HepG2 (cell line): ENCODE data around the gene TSNAXIP1. TPM values are rescaled to one million over a fixed set of nuclear protein-coding genes. Genes with fewer than 3 reads are reported as not detected.

Experiments used
- EED ChIP-seq: sonication (generic); formaldehyde crosslinking; IDR thresholded peaks from 2 replicates; pipeline ENCODE4 v1.5.0; 2020; ENCODE audit warnings: mild to moderate bottlenecking, missing genetic modification reagents
- ELF1 ChIP-seq: sonication (generic); formaldehyde crosslinking; IDR thresholded peaks from 2 replicates; pipeline ENCODE4 v1.4.0; 2020; ENCODE audit warnings: missing genetic modification reagents
- IKZF1 ChIP-seq: fragments of 450-650 bp; IDR thresholded peaks from 2 replicates; pipeline ENCODE4 v1.7.1; 2016
- NCOA2 ChIP-seq: sonication (generic); formaldehyde crosslinking; IDR thresholded peaks from 2 replicates; pipeline ENCODE4 v1.8.0; 2022; ENCODE audit warnings: inconsistent platforms
- NFATC3 ChIP-seq: sonication (generic); formaldehyde crosslinking; IDR thresholded peaks from 2 replicates; pipeline ENCODE4 v1.5.1; 2020; ENCODE audit warnings: mild to moderate bottlenecking, missing genetic modification reagents
- NR3C1 ChIP-seq: sonication (generic); formaldehyde crosslinking; IDR thresholded peaks from 2 replicates; pipeline ENCODE4 v1.4.0; 2020; ENCODE audit warnings: missing genetic modification reagents
- SNRNP70 ChIP-seq: fragments of 200-400 bp; formaldehyde crosslinking; IDR thresholded peaks from 2 replicates; pipeline ENCODE4 v1.6.1; 2017; ENCODE audit warnings: mild to moderate bottlenecking, low read depth, low read length, moderate library complexity
- SSRP1 ChIP-seq: IDR thresholded peaks from 2 replicates; pipeline ENCODE4 v1.6.1; 2016; ENCODE audit warnings: control low read depth
- YEATS2 ChIP-seq: sonication (generic); formaldehyde crosslinking; IDR thresholded peaks from 2 replicates; pipeline ENCODE4 v1.4.0; 2020; ENCODE audit warnings: missing genetic modification reagents, borderline replicate concordance
- YEATS4 ChIP-seq: sonication (generic); formaldehyde crosslinking; IDR thresholded peaks from 2 replicates; pipeline ENCODE4 v1.4.0; 2020; ENCODE audit warnings: missing genetic modification reagents, borderline replicate concordance
- ZNF547 ChIP-seq: sonication (generic); formaldehyde crosslinking; IDR thresholded peaks from 2 replicates; pipeline ENCODE4 v1.5.1; 2020; ENCODE audit warnings: mild to moderate bottlenecking, missing genetic modification reagents
- ZNF556 ChIP-seq: sonication (generic); formaldehyde crosslinking; IDR thresholded peaks from 2 replicates; pipeline ENCODE4 v1.4.0; 2020; ENCODE audit warnings: mild to moderate bottlenecking, missing genetic modification reagents, borderline replicate concordance
- polyA plus RNA-seq, 8 experiments: library from polyadenylated mRNA; depleted of rRNA in 3 of 8; stranded (reverse) in 7 of 8; unstranded in 1 of 8; fragments of >200 nt; fragmentation: Illumina TruSeq in 4 of 8; extraction: Trizol in 4 of 8; gene quantifications; 2 replicates each; pipeline versions ENCODE4 v1.2.1 to v1.2.3, GENCODE V29; 2011 to 2016; ENCODE audit warnings: low read depth in 4 of 8, missing spikeins in 1 of 8, mixed read lengths in 1 of 8; ENCODE audit not compliant: insufficient read depth in 1 of 8
- total RNA-seq, 5 experiments: library from RNA; depleted of rRNA; stranded (reverse); fragments of >200 nt; fragmentation: Illumina TruSeq; extraction: Trizol; gene quantifications; 2 replicates each; pipeline ENCODE4 v1.2.3, GENCODE V29; 2016; ENCODE audit warnings: low read depth in 1 of 5
- TF ChIP-seq, protein P1 (sequence below): sonication (generic); formaldehyde crosslinking; conservative IDR thresholded peaks from 2 replicates; pipeline ENCODE4 v1.4.0; 2020; ENCODE audit warnings: missing genetic modification reagents
- TF ChIP-seq, protein P2 (sequence below): sonication (generic); formaldehyde crosslinking; IDR thresholded peaks from 2 replicates; pipeline ENCODE4 v1.4.0; 2020; ENCODE audit warnings: missing genetic modification reagents, borderline replicate concordance
- TF ChIP-seq, protein P3 (sequence below): sonication (generic); formaldehyde crosslinking; IDR thresholded peaks from 2 replicates; pipeline ENCODE4 v1.8.1; 2023; ENCODE audit warnings: missing genetic modification reagents, inconsistent platforms, borderline replicate concordance
- TF ChIP-seq, protein P4 (sequence below): sonication (generic); formaldehyde crosslinking; conservative IDR thresholded peaks from 2 replicates; pipeline ENCODE4 v1.4.0; 2020; ENCODE audit warnings: mild to moderate bottlenecking, missing genetic modification reagents, moderate library complexity
- TF ChIP-seq, protein P5 (sequence below): sonication (generic); formaldehyde crosslinking; IDR thresholded peaks from 2 replicates; pipeline ENCODE4 v1.8.1; 2023; ENCODE audit warnings: mild to moderate bottlenecking, missing genetic modification reagents

TSNAXIP1 gene
- total and polyA plus RNA-seq, 2 of the 13 experiments (the other 11 are each of a cell fraction or from before 2014, with no cell fraction given), result 0.37 to 0.86 TPM

DNA sequence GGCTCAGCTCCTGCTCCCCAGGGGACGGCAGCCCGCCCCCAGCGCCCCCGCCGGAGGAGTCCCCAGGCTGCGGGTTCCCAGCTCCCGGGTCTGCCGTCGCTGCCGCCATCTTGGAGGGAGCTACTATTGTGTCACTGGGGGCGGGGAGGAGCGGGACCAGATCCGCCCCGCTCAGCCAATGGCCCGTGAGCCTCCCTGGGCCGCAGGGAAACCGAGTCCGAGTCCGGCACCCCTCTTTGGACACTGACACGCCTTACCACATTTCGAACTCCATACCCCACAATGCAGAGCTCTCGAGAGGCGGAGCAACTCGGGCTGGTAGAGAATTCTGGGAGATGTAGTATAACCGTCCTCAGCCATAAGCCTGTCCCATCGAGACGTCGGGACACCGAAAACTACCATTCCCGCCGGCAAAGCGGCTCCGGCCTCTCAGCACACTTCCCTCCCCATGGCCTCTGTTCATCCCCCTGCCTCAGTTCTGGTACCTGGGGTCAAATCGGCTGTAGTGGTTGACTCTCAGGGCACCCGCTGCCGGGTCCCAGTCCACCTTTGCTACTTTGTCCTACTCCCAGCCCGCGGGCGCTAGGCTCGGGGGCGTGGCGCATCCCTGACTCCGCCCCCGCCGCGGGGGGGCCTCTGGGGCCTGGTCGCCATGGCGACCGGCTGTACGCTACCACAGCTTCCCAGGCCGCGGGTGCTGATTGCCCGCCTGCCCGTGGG, at the start of gene TSNAXIP1, which contains the start of gene RANBP10 (continued):
- TF ChIP-seq, protein P1, sequence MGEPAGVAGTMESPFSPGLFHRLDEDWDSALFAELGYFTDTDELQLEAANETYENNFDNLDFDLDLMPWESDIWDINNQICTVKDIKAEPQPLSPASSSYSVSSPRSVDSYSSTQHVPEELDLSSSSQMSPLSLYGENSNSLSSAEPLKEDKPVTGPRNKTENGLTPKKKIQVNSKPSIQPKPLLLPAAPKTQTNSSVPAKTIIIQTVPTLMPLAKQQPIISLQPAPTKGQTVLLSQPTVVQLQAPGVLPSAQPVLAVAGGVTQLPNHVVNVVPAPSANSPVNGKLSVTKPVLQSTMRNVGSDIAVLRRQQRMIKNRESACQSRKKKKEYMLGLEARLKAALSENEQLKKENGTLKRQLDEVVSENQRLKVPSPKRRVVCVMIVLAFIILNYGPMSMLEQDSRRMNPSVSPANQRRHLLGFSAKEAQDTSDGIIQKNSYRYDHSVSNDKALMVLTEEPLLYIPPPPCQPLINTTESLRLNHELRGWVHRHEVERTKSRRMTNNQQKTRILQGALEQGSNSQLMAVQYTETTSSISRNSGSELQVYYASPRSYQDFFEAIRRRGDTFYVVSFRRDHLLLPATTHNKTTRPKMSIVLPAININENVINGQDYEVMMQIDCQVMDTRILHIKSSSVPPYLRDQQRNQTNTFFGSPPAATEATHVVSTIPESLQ (CRISPR knock-in tag), result 0 out of 2 replicates have a peak, but pooled peaks have one; percentile 40
- TF ChIP-seq SSRP1 (CRISPR knock-in tag) (no peak), NR3C1 (CRISPR knock-in tag) (no peak), NCOA2 (no peak), ELF1 (CRISPR knock-in tag) (peak; percentile 85), NFATC3 (CRISPR knock-in tag) (no peak), IKZF1 (no peak), YEATS4 (CRISPR knock-in tag) (peak; percentile 65; the same call in 1 of the 2 replicates), ZNF547 (CRISPR knock-in tag) (no peak; the same call in none of the 2 replicates), ZNF556 (CRISPR knock-in tag) (peak; percentile 26; the same call in 1 of the 2 replicates), YEATS2 (0 out of 2 replicates have a peak, but pooled peaks have one; percentile 68), EED (CRISPR knock-in tag) (no peak), SNRNP70 (no peak)
- TF ChIP-seq, protein P2, sequence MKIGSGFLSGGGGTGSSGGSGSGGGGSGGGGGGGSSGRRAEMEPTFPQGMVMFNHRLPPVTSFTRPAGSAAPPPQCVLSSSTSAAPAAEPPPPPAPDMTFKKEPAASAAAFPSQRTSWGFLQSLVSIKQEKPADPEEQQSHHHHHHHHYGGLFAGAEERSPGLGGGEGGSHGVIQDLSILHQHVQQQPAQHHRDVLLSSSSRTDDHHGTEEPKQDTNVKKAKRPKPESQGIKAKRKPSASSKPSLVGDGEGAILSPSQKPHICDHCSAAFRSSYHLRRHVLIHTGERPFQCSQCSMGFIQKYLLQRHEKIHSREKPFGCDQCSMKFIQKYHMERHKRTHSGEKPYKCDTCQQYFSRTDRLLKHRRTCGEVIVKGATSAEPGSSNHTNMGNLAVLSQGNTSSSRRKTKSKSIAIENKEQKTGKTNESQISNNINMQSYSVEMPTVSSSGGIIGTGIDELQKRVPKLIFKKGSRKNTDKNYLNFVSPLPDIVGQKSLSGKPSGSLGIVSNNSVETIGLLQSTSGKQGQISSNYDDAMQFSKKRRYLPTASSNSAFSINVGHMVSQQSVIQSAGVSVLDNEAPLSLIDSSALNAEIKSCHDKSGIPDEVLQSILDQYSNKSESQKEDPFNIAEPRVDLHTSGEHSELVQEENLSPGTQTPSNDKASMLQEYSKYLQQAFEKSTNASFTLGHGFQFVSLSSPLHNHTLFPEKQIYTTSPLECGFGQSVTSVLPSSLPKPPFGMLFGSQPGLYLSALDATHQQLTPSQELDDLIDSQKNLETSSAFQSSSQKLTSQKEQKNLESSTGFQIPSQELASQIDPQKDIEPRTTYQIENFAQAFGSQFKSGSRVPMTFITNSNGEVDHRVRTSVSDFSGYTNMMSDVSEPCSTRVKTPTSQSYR (CRISPR knock-in tag), result no peak
- TF ChIP-seq, protein P3, sequence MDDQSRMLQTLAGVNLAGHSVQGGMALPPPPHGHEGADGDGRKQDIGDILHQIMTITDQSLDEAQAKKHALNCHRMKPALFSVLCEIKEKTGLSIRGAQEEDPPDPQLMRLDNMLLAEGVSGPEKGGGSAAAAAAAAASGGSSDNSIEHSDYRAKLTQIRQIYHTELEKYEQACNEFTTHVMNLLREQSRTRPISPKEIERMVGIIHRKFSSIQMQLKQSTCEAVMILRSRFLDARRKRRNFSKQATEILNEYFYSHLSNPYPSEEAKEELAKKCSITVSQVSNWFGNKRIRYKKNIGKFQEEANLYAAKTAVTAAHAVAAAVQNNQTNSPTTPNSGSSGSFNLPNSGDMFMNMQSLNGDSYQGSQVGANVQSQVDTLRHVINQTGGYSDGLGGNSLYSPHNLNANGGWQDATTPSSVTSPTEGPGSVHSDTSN (CRISPR knock-in tag), result no peak
- TF ChIP-seq, protein P4, sequence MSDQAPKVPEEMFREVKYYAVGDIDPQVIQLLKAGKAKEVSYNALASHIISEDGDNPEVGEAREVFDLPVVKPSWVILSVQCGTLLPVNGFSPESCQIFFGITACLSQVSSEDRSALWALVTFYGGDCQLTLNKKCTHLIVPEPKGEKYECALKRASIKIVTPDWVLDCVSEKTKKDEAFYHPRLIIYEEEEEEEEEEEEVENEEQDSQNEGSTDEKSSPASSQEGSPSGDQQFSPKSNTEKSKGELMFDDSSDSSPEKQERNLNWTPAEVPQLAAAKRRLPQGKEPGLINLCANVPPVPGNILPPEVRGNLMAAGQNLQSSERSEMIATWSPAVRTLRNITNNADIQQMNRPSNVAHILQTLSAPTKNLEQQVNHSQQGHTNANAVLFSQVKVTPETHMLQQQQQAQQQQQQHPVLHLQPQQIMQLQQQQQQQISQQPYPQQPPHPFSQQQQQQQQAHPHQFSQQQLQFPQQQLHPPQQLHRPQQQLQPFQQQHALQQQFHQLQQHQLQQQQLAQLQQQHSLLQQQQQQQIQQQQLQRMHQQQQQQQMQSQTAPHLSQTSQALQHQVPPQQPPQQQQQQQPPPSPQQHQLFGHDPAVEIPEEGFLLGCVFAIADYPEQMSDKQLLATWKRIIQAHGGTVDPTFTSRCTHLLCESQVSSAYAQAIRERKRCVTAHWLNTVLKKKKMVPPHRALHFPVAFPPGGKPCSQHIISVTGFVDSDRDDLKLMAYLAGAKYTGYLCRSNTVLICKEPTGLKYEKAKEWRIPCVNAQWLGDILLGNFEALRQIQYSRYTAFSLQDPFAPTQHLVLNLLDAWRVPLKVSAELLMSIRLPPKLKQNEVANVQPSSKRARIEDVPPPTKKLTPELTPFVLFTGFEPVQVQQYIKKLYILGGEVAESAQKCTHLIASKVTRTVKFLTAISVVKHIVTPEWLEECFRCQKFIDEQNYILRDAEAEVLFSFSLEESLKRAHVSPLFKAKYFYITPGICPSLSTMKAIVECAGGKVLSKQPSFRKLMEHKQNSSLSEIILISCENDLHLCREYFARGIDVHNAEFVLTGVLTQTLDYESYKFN (CRISPR knock-in tag), result peak; percentile 16; the same call in 1 of the 2 replicates
- TF ChIP-seq, protein P5, sequence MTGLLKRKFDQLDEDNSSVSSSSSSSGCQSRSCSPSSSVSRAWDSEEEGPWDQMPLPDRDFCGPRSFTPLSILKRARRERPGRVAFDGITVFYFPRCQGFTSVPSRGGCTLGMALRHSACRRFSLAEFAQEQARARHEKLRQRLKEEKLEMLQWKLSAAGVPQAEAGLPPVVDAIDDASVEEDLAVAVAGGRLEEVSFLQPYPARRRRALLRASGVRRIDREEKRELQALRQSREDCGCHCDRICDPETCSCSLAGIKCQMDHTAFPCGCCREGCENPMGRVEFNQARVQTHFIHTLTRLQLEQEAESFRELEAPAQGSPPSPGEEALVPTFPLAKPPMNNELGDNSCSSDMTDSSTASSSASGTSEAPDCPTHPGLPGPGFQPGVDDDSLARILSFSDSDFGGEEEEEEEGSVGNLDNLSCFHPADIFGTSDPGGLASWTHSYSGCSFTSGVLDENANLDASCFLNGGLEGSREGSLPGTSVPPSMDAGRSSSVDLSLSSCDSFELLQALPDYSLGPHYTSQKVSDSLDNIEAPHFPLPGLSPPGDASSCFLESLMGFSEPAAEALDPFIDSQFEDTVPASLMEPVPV (CRISPR knock-in tag), result no peak
